Measurements from ENCODE around the gene SLC44A2. TPM values are rescaled to one million over a fixed set of nuclear protein-coding genes. Genes with fewer than 3 reads are reported as not detected.

The SLC44A2 gene
- total and polyA plus RNA-seq, 2 experiments from 2014 or later = 43.2 to 65.0 TPM

DNA sequence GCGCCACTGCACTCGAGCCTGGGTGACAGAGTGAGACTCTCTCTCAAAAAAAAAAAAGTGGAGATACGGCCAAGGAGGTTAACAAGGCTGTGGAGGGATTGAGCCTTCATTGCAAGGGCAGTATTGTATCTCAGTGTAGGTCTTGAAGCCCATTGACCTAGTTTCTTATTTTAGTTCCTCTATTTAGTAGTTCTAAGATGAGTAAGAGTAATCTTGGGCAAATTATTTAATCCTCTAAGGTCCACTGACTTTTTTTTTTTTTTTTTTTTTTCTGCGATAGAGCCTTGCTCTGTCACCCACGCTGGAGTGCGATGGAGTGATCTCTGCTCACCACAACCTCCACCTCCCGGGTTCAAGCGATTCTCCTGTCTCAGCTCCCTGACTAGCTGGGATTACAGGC lies 14.5 kb downstream of the SLC44A2 start:
- Histone ChIP-seq H3K4me3 (no peak overlapping the region), H3K27ac (ENCODE audit: low read depth) (no peak overlapping the region), H3K79me2 (replicated peaks; ENCODE audit: insufficient read depth) (no peaks in the 10 kb centered on the region), H3K4me1 (ENCODE audit: insufficient read depth) (peaks cover 19% of the 10 kb centered on the region), H3K36me3 (ENCODE audit: insufficient read depth) (peaks cover 22% of the 10 kb centered on the region; the same call in 1 of the 2 replicates), H3K4me2 (no peak overlapping the region), H2AFZ (no peak overlapping the region), H3K27me3 (ENCODE audit: insufficient read depth) (no peaks in the 10 kb centered on the region), H3K9me2 (ENCODE audit: insufficient read depth) (no peaks in the 10 kb centered on the region), H4K20me1 (replicated peaks; ENCODE audit: insufficient read depth) (peaks cover 7% of the 10 kb centered on the region; the same call in 1 of the 2 replicates), H3F3A (replicated peaks; ENCODE audit: low read depth) (peaks cover 13% of the 10 kb centered on the region)
- Mint-ChIP-seq H3K4me1 (peaks cover 41% of the 10 kb centered on the region), H3K9me3 (no peaks in the 10 kb centered on the region), H3K36me3 (ENCODE audit: low read depth) (peaks cover 78% of the 10 kb centered on the region), H3K4me3 (no peak overlapping the region), H3K27me3 (ENCODE audit: insufficient read depth, low read depth, poor library complexity) (peaks cover 22% of the 10 kb centered on the region), H3K27ac (no peak overlapping the region)
- DNase-seq (ENCODE audit: low spot score) (no peak), ATAC-seq (no peak)
- TF ChIP-seq EZH2phosphoT487 (IDR thresholded peaks at IDR 0.05; ENCODE audit: unreplicated experiment) (no peak), CREB1 (CRISPR knock-in tag; IDR thresholded peaks at IDR 0.05; ENCODE audit: low read depth) (no peak), NANOG (IDR thresholded peaks at IDR 0.05; ENCODE audit: borderline replicate concordance) (no peak), POLR2AphosphoS5 (IDR thresholded peaks at IDR 0.05; ENCODE audit: low read depth) (no peak)
- TF ChIP-seq, protein P1, sequence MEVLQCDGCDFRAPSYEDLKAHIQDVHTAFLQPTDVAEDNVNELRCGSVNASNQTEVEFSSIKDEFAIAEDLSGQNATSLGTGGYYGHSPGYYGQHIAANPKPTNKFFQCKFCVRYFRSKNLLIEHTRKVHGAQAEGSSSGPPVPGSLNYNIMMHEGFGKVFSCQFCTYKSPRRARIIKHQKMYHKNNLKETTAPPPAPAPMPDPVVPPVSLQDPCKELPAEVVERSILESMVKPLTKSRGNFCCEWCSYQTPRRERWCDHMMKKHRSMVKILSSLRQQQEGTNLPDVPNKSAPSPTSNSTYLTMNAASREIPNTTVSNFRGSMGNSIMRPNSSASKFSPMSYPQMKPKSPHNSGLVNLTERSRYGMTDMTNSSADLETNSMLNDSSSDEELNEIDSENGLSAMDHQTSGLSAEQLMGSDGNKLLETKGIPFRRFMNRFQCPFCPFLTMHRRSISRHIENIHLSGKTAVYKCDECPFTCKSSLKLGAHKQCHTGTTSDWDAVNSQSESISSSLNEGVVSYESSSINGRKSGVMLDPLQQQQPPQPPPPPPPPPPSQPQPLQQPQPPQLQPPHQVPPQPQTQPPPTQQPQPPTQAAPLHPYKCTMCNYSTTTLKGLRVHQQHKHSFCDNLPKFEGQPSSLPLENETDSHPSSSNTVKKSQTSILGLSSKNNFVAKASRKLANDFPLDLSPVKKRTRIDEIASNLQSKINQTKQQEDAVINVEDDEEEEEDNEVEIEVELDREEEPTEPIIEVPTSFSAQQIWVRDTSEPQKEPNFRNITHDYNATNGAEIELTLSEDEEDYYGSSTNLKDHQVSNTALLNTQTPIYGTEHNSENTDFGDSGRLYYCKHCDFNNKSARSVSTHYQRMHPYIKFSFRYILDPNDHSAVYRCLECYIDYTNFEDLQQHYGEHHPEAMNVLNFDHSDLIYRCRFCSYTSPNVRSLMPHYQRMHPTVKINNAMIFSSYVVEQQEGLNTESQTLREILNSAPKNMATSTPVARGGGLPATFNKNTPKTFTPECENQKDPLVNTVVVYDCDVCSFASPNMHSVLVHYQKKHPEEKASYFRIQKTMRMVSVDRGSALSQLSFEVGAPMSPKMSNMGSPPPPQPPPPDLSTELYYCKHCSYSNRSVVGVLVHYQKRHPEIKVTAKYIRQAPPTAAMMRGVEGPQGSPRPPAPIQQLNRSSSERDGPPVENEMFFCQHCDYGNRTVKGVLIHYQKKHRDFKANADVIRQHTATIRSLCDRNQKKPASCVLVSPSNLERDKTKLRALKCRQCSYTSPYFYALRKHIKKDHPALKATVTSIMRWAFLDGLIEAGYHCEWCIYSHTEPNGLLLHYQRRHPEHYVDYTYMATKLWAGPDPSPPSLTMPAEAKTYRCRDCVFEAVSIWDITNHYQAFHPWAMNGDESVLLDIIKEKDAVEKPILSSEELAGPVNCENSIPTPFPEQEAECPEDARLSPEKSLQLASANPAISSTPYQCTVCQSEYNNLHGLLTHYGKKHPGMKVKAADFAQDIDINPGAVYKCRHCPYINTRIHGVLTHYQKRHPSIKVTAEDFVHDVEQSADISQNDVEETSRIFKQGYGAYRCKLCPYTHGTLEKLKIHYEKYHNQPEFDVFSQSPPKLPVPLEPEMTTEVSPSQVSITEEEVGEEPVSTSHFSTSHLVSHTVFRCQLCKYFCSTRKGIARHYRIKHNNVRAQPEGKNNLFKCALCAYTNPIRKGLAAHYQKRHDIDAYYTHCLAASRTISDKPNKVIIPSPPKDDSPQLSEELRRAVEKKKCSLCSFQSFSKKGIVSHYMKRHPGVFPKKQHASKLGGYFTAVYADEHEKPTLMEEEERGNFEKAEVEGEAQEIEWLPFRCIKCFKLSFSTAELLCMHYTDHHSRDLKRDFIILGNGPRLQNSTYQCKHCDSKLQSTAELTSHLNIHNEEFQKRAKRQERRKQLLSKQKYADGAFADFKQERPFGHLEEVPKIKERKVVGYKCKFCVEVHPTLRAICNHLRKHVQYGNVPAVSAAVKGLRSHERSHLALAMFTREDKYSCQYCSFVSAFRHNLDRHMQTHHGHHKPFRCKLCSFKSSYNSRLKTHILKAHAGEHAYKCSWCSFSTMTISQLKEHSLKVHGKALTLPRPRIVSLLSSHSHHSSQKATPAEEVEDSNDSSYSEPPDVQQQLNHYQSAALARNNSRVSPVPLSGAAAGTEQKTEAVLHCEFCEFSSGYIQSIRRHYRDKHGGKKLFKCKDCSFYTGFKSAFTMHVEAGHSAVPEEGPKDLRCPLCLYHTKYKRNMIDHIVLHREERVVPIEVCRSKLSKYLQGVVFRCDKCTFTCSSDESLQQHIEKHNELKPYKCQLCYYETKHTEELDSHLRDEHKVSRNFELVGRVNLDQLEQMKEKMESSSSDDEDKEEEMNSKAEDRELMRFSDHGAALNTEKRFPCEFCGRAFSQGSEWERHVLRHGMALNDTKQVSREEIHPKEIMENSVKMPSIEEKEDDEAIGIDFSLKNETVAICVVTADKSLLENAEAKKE (CRISPR knock-in tag; IDR thresholded peaks at IDR 0.05) = no peak
- TF ChIP-seq, protein P2, sequence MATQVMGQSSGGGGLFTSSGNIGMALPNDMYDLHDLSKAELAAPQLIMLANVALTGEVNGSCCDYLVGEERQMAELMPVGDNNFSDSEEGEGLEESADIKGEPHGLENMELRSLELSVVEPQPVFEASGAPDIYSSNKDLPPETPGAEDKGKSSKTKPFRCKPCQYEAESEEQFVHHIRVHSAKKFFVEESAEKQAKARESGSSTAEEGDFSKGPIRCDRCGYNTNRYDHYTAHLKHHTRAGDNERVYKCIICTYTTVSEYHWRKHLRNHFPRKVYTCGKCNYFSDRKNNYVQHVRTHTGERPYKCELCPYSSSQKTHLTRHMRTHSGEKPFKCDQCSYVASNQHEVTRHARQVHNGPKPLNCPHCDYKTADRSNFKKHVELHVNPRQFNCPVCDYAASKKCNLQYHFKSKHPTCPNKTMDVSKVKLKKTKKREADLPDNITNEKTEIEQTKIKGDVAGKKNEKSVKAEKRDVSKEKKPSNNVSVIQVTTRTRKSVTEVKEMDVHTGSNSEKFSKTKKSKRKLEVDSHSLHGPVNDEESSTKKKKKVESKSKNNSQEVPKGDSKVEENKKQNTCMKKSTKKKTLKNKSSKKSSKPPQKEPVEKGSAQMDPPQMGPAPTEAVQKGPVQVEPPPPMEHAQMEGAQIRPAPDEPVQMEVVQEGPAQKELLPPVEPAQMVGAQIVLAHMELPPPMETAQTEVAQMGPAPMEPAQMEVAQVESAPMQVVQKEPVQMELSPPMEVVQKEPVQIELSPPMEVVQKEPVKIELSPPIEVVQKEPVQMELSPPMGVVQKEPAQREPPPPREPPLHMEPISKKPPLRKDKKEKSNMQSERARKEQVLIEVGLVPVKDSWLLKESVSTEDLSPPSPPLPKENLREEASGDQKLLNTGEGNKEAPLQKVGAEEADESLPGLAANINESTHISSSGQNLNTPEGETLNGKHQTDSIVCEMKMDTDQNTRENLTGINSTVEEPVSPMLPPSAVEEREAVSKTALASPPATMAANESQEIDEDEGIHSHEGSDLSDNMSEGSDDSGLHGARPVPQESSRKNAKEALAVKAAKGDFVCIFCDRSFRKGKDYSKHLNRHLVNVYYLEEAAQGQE (IDR thresholded peaks at IDR 0.05; ENCODE audit: unreplicated experiment) = no peak
